Non-pigmented ciliary epithelial cell (primary cell): Measurements from ENCODE around the gene NINJ2.
"Not testable (repeated sequence)": the region's sequence is repeated elsewhere in the genome, so short reads cannot be mapped to it uniquely, and the experiment has no call there.

Experiments
- DNase-seq: peaks from one replicate; pipeline ENCODE4 v3.0.0-alpha.2; 2010; ENCODE audit warnings: low read depth

NINJ2 gene

DNA sequence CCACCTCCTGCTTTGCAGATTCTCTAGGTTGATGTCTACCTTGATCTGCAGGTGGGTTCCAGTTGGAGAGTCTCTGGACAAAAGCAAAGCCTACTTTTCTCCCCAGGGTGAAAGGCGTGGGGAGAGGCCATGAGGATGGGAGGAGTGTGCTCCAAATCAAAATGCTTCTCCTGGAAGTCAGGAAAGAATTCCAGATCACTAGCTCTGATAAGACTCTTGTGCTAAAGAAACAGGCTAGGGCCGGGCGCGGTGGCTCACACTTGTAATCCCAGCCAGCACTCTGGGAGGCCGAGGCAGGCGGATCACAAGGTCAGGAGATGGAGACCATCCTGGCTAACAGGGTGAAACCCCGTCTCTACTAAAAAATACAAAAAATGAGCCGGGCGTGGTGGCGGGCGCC lies 21.9 kb downstream of the NINJ2 start:
- DNase-seq, result not testable (repeated sequence)

DNA sequence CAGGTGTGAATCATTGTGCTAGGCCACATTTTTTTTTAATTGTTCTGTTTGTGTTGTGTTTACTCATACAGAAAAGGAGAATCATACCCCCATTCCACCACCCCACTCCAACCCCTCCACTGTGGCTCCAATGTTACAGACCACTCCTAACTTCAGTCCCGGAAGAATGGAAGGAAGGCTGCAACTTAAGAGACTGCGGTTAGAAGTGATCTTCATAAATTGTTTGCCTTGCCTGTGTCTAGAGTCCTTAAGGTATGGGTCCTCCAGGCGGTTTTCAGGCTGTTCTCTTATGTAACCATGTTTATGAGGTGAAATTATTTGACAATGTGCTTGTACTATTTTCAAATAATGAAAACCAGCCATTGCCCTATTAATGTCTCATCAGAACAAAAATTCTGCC lies 22.5 kb downstream of the NINJ2 start:
- no peak for DNase-seq

DNA sequence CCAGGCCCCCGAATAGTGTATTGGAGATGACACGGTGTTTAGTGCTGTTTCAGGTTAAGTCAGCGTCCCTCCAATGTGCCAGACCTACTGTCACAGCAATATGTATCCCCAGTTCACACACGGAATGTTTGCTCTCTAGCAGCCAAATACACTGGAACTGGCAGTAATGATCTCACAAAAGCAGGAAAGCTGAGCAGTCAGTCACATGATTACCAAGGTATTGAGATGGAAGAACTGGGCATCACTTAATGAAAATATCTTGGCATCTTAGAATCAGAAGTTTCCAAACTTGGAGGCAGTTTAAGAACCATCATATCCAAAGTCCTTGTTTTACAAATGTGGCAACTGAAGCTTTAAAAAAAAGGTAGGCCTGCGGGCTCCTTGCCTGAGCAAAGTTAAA lies 23.3 kb downstream of the NINJ2 start:
- no peak for DNase-seq

DNA sequence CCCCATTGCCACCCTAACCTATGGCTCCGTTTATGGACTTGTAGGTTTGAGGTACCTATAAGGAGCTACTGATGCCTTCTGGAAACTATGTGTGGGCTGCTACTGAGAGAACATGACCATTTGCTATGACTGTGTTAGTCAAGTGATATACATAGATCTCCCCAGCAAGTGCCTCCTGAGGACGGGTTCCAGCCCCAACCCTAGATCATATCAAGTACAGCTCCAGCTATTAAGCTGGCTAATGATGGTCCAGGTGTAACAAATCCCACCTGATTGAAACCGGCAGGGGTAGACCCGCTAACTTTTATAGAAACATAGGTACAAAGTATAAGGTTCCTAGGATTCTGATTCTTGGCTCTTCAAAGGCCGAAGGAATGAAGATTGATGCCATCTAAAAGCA lies 23.7 kb downstream of the NINJ2 start:
- no peak for DNase-seq

DNA sequence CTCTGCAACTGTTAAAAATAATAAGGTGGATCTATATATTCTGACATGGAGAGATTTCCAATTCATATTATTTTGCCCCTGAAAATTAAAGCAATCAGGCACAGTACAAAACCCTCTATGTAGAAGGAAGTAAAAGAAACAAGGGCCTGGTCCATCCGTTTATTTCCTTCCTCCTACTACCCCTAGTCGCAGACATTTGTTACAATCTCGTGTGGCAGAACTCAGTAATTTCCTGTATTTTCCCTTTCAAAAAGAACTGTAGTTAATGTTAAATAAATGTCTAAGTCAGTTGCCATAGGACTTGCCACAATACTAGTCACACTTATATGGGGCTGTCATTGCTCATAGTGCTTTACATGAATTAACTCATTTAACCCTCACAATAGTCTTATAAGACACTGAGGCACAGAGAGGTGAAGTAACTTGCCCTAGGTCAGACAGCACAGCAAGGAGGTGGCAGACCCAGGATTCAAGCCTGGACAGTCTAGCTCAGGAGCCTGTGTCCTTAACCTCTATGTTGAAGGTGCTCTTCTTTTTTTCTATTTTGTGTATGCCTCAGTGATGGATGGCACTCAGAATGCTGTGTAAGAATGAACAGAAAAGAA lies 24.2 kb downstream of the NINJ2 start:
- DNase-seq, result no peak

DNA sequence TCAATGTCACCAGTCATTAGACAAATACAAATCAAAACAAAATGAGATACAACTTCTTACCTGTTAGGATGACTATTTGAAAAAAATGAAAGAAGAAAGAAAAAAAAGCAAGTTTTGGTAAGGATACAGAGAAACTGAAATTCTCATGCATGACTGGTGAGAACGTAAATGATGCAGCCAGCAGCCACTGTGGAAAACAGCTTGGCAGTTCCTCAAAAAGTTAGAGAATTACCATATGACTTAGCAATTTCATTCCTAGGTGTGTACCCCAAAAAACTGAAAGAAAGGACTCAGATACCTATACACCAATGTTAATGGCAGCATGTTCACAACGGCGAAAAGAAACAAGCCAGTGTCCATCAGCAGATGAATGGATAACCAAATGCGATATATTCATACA lies 26.6 kb downstream of the NINJ2 start:
- DNase-seq, result no peak

DNA sequence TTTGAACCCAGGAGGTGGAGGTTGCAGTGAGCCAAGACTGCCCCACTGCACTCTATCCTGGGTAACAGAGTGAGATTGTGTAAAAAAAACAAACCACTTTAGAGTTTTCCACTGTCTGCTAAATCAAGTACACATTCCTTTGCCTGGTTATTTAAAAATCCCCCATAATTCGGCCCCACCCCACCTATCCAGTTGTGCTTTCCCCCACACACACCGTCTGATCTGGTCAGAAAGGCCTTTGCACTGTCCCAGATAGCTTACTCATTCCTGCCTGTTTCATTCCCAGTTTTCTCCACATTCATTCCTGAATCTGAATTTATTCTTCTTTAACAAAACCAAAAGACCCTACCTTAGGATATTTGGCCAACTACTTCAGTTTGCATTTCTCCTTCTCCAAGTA lies 29.5 kb downstream of the NINJ2 start:
- no peak for DNase-seq

DNA sequence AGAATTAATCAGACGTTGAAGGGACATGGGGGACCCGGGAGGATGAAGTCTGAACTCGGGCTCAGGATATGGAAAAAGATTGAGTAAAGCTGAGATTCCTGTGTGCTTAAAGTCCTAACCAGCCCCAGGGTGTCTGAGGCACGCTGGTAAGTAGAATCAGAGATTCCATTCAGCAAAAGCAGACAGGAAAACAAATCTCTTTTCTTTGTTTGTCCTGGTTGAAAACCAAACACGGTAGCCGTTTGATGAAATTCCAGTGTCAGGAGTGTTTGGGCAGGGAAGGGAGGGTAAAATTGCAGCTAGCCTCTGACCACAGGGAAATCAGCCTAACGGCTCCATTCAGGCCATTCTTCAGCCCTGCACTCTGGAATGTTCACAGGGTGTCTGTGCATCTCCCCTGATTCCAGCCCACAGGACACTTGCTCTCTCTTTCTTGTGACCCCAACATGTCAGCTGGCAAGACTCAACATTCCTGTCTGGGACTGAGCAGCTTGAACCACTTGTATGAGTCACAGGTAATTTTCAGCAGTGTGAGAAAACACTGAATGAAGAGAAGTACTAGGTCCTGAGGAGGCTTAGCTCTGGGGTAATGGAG lies 31.0 kb downstream of the NINJ2 start:
- peak; percentile 90 for DNase-seq

DNA sequence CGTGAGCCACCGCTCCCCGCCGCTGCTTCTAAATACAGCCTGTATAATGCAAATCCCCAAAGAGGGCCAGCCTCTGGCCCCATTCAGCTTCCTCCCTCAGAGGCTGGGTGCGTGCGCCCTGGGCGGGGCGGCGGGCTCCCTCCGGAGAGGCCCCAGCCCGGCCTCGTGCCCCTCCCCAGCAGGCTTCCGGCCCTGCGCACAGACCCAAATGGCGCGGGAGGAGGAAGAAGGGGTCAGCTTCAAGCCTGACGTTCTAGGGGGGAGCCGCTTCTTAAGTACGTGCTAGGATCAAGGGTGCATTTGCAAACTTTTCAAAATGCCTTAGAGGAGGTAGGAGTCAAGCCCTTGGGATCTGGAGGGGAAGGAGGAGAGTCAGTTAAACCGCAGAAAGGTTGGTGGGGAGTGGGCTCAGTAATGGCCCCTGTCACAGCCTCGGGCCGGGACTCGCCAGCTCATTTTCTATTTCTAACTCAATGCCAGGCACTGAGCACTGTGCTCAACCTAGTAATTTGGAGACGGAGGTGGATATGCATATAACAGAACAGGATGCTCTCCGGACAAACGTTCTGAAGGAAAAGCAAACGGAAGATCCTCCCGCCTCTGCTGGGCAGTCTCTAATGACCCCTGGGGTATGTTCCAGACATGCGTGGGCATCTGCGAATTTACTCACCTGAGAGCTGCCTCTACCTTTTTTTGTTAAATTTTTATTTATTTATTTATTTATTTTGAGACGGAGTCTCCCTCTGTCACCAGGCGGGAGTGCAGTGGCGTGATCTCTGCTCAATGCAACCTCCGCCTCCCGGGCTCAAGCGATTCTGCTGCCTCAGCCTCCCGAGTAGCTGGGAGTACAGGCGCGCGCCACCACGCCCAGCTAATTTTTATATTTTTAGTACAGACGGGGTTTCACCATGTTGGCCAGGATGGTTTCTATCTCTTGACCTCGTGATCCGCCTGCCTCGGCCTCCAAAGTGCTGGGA lies 32.3 kb downstream of the NINJ2 start:
- DNase-seq, result no peak

DNA sequence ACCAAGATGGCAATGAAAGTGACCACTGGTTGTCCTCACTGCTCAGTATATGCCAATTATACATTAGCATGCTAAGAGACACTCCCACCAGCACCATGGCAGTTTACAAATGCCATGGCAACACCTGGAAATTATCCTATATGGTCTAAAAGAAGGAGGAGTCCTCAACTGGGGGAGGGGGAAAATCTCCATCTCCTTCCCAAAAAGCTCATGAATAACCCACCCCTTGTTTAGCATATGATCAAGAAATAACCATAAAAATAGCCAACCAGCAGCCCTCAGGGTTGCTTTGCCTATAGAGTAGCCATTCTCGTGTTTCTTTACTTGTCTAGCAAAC lies 34.5 kb downstream of the NINJ2 start:
- not testable (repeated sequence) for DNase-seq

DNA sequence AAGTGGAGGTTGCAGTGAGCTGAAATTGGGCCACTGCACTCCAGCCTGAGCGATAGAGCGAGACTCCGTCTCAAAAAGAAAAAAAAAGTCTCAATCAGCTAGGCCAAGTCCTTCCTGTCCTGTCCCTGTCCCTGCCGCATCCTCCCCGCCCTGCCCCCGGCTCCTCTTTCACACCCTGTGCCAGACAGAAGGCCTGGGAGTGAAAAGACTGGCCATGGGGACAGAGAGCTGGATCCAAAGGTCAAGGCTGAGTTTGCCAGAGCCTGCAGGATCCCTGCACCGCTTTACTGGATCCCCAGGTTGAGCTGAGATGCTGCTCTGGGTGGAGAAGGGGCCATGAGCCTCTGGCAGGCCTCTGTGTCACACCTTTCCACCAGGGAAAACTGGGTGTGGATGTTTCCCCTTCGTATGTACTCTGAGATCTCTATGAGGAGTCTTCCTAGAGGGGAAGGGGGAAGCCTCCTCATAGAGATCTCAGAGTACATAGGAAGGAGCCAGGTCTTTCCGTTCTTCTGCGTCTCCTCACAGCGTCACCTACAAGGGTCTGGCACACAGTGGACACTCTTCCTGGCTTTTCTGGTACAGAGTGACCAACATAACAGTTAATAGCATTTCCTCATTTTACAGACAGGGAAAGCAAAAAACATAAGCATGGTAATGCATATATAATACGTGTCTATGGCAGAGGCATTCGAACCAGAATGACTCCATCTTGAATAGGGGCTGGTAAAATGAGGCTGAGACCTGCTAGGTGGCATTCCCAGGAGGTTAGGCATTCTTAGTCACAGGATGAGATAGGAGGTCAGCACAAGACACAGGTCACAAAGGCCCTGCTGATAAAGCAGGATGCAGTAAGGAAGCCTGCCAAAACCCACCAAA lies 35.1 kb downstream of the NINJ2 start:
- DNase-seq, result no peak

DNA sequence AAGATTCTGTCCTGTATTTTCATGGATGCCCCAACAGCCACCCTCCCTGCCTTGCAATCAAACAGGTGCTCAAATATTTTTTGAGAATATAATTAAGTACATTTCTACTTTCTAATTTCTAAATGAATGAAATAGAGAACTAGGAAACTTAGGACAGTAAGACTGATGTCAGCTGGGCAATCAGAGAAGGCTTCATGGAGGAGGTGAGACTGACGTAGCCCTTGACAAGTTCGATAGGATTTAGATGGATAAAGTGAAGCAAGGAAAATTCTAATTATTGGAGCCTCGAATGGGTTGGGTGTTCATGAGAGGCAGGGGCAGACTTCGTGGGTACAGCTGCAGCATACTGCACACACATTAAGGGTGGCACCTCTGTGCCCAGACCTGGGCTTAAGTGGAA lies 36.0 kb downstream of the NINJ2 start:
- no peak for DNase-seq

DNA sequence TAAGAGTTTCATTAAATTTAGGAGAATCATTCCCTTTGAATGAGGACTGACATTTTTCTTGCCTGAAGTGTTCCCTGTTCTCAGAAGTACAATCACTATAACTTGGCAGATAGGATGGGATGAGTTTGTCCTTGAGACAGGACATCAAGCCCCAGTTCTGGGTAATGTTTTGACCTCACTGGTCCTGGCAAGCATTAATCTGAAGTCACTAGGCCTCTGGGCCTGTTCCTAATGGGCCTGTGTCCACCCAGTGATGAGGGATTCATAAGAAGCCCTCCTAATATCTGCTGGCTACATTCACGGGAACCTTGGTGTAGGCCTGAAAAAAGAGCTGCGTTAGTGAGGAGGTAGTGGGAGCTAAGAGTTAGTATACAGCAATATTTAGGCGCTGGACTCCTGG lies 37.2 kb downstream of the NINJ2 start:
- DNase-seq, result no peak

DNA sequence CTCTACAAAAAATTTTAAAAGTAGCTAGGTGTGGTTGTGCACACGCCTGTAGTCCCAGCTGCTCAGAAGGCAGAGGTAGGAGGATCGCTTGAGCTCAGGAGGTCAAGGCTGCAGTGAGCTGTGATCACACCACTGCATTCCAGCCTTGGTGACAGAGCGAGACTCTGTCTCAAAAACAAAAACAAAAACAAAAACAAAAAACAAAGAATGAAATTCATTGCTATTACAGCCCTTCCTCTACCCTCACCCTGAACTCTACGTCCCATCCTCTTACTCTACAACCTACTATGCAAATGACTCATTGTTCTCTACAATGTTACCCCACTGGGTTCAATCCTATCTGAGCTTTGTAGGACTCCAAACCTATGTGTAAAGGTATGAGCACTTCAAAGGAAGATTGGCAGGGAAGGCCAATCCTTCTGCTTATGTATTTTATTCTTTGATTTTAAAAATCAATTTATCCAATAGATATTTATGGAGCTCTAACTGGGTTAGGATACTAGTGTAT lies 39.3 kb downstream of the NINJ2 start:
- no peak for DNase-seq

DNA sequence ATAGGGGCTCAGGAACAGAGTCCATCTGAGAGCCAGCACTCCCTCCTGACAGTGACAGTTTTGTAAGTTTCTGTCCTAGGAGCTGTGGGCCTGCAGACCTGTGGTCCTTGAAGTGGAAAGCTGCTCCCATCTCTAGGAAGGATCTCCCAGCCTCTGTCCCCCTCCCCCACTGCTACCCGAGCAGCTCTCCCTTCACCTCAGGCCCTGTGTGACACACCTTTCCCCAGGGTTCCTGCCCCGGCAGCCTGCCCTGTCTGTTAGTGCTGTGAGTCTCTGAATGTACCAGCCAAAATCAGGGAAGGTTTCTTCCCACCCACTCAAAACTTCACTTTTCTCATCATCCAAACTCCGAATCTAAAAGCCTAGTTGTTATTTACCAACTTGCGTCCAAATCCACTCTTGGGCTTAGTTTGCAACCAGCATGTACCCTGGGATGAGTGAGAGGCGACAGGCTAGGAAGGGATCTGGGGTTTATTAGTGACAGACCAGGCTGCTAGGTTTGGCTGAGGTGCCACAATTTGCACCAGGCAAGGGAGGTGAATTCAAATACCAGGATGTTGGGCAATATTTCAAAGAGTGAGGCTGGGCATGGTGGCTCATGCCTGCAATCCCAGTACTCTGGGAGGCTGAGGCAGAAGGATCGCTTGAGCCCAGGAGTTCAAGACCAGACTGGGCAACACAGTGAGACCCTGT lies 39.9 kb downstream of the NINJ2 start:
- no peak for DNase-seq

DNA sequence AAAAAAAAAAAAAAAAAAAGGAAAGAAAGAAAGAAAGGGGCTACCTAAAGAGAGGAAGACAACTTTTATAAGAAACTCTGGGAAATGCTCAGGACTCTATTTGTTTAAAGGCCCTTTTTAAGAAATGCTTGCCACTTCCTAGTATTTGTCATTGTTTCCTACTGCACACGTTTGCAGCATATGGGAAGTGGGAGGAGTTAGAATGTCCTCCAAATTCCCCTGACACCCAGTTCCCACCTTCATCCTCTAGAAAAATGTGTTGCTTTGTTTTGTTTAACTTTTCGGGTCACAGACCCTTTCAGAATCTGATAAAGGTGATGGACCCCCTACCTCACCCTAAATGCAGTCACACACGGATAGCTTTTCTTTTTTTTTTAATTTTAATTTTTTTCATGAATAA lies 40.8 kb downstream of the NINJ2 start:
- no peak for DNase-seq

DNA sequence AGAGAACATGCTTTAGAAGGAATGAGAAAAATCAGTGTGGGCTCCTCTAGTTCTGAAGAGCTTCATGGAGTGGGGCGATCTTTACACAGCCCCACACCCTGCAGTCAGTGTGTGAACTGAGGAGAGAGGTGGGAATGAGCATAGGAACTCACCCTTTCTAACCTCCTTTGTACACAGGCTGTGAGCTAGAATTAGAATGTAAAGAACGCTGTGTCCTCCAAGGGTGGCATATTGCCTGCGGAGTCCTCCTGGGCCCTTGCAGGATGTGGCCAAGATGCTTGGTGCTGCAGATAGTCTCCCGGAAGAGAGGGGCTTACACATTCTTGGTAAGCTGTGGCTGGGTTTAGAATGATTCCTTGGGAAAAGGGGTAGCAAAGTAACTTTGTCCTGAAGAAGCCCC lies 43.9 kb downstream of the NINJ2 start:
- DNase-seq, result no peak

DNA sequence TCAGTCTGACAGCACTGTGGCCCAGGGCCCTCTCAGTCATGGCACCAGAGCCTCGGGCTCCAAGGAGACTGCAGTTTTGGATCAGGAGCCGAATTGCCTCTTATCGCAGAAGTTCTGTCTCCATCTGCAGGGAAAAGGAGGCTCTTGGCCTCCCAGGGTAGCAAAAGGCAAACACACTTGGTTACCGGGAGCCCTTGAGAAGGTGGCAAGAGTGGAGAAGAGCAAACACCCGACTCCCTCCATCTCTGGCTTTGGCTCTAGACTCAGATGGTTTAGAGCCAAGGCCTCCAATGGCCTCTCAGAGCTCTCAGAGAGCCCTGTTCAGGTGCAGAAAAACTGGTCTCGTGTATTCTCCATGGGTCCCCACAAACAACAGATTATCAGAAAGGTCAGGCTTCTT lies 44.6 kb downstream of the NINJ2 start:
- no peak for DNase-seq

DNA sequence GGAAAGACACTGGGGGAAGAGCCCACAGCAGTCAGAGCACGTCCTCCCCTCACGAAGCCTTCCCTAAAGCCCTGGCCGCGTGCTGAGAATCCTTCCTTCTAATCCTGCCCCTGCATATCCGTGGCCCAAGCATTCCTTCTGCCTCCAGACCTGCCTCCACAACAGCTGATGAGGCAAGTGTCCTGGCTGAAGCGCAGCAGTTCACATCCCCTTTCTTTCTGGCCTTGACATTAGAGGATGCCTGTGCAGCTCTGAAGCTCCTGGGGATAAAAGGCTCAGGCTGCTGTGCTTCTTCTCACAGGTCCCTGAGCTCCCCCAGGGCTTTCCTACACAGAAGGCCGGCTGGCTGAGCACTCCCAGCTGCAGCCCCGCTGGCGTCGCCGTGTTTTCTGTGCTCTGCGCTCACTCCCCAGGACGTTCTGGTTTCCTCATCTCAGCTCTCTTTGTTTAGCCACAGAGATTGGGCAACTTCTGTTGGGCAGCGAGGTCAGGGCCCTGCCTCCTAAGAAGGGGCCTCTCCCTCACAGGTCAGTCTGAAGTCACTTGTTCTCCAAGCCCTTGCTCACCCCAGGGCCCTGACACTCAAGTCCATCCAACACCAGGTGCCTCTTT lies 45.8 kb downstream of the NINJ2 start:
- no peak for DNase-seq

DNA sequence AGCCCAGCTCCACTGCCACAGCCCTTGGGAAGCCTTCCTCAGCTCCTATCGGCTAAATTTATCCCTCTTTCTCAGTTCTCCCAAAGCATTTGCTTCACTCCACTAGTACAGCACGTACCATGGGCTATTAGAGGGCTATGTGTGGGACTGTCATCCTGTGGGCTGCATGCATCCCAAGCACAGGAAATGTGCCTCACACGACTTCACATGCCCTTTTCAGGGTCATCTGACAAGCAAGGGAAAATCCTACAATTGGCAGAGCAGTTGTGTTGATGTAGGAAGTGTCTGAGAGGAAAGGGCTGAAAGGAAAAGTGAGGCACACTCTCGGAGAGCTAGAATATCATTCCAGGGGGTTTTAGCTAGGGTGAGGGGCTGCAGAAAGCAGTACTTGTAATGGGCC lies 47.6 kb downstream of the NINJ2 start:
- no peak for DNase-seq

DNA sequence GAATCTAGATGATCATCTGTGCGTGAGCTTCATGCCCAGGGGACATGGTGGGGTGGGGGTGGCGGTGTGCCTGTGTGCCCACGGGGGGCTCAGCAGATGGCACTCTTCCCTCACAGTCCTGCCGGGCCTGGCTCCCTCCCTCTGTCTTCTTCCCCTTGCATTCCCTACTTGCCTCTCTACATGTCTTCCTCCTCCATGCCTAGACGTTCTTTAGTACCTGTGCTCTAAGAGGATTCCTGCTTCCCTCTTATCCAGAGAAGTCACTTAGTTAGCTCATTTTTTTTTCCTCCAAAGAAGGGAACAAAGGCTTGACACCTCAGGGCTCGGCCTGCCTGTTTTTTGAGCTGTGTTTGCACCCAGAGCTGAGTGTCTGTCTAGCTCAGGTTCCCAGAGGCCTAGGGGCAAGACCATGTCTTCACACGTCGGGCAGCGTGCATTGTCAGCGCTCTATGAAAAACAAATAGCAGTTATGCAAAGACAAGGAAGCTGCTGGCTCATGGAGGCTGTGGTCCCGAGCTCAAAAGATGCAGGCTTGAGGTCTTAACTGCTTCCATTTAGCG lies 48.8 kb downstream of the NINJ2 start:
- no peak for DNase-seq
